Testis (tissue), 2 donors: ENCODE data around the gene FAM185A.
"Not testable (repeated sequence)": the region's sequence is repeated elsewhere in the genome, so short reads cannot be mapped to it uniquely, and the experiment has no call there.

Experiments
- CTCF ChIP-seq, 3 experiments: fragments of 450-650 bp in 2 of 3; fragments of 200-600 bp in 1 of 3; sonication (generic) in 1 of 3; IDR thresholded peaks; one replicate each; pipeline ENCODE4 v1.5.1; 2016 to 2019; ENCODE audit warnings: antibody characterized with exemption in 3 of 3, mild to moderate bottlenecking in 2 of 3, moderate library complexity in 1 of 3
- POLR2A ChIP-seq: fragments of 450-650 bp; IDR thresholded peaks from one replicate; pipeline ENCODE4 v1.6.1; 2017; ENCODE audit warnings: antibody characterized with exemption, mild to moderate bottlenecking, moderate library complexity

GRCh38 chr7:102769657-102770192 lies 20.9 kb downstream of the FAM185A start:
- TF ChIP-seq CTCF (IDR thresholded peaks at IDR 0.05); POLR2A: not testable (repeated sequence)
